HG02610 (cell line): ENCODE measurements around the gene PCLO.
"Not testable (repeated sequence)": the region's sequence is repeated elsewhere in the genome, so short reads cannot be mapped to it uniquely, and the experiment has no call there.

Experiments used
- ATAC-seq: cut with Tn5 transposase; IDR thresholded peaks from one replicate; pipeline ENCODE4 v1.9.1; 2021; ENCODE audit warnings: mild to moderate bottlenecking, moderate library complexity; ENCODE audit not compliant: unreplicated experiment

Gene PCLO

DNA sequence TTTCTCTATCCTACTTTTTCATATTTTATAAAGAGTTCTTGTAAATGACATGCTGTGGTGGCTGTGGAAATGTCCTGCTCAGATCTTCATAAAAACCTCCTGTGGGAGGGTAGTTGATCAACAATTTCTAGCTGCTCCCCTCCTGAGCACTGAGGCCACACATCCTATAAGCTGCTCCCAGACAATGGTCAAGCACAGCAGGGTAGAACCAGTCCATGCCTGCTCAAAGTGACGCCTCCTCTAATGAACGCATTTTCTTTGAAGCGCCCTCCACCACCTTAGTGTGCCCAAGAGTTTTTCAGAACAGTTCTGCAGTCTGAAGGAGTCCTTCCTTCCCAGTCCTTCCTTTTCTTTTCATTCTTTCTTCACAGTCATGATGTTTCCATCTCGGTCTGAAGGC lies 420.5 kb downstream of the PCLO start:
- no peak for ATAC-seq

DNA sequence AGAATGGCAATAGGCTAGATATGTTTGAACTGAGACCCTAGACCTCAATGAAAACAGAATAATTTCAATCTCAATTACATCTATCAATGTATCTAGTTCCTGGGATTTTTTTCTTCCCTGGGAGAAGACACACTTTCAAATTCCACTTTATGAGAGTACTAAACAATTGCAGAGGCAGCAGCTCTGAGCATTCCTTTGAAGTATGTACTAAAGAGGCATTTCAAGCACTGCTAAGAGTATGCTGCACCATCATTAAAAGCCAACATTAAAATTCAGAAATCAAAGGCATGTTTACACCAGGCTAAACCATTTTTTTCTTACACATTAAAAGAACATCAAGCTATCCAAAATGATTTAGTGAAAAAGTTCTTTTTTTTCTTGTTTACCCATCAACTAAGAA lies 421.2 kb downstream of the PCLO start:
- no peak for ATAC-seq

DNA sequence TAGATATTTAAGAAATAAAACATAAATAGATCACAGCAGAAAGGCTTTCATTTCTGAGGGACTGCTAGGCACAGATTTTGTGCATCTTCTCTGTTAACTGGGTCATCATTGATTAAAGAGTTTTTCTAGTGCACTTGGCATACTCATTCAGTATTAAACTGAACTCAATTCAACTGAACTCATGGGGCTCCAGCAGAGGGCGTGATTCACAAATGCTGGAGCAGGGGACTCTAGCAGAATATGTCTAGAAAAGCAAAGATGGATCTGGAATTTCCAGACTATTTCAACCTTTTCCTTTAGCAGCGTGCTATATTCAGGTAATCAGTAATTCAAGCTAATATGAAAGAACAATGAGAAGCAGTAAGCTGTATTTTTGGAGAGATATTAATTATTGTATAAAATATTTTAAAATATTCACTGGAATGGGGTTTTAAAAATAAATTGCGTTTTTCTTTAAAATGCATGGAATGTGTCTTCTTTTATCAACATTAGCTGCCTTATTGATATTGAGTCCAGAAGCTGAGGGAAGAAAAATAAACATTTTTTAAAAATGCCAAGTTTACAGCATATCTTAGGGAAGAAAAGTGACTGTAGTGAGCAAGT lies 422.3 kb downstream of the PCLO start:
- ATAC-seq: no peak

DNA sequence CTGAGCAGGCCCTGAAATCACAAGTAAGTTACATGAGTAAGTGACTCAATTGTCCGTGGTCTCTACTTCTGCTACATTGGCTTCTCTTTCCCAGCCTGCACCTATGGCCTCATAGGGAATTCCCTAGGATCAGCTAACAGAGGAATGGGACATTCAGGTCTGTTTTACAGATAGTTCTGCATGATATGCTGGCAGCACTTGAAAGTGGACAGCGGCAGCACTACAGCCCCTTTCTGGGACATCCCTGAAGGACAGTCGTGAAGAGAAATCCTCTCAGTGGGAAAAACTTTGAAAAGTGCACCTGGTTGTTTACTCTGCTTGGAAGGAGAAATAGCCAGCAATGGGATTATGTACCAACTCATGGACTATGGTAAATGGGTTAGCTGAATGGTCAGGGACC lies 426.1 kb downstream of the PCLO start:
- no peak for ATAC-seq

DNA sequence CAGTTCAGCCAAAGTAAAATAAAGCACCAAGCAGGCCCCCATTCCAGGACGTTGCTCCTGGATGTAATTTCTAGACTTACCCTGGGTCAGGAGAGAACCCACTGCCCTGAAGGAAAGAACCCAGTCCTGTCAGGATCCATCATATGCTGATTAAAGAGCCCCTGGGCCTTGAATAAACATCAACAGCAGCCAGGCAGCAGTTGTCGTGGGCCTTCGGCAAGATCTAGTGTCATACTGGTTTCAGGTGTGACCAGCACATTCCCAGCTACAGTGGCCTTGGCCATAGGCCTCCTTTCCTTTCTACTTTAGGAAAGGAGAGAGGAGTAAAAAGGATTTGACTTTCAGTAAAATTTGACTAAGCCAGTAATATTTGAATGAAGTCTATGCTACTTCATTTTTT lies 430.0 kb downstream of the PCLO start:
- no peak for ATAC-seq

DNA sequence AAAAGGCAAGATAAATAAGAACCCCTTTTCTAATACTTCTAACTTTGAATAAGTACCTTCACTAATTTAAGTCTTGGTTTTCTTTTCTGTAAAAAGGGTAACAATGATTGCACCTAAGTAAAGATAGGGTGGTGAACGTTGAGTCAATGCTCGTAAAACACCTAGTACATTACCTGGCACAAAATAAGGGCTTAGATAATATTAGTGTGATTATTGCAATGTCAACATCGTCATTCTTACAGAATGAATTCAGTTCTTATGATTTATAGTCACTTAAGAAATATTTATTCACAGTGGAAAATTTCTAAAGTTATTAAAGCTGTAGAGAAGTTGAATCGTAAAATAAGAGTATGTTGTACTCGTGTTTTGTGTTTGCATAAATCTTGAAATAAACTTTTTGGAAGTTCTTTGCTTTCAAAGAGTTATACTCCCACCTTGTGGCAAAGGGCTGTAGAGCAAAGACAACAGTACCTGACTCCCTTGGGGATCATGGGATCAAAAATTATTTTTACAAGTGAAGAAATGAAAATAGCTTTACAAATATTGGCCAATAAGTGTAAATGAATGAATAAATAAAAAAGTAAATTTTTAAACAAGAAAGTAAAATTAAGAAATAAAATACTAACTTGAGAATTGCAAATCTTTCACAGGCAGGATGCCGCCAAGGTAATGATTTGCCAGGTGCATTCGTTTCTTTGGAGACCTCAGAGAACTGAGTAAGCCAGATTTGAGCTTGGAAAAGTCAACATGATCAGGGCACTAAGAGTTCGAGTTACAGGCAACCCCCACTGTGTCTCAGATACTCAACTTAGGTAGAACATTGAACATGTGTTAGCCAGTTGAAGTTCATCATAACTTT lies 433.3 kb downstream of the PCLO start:
- ATAC-seq: no peak

DNA sequence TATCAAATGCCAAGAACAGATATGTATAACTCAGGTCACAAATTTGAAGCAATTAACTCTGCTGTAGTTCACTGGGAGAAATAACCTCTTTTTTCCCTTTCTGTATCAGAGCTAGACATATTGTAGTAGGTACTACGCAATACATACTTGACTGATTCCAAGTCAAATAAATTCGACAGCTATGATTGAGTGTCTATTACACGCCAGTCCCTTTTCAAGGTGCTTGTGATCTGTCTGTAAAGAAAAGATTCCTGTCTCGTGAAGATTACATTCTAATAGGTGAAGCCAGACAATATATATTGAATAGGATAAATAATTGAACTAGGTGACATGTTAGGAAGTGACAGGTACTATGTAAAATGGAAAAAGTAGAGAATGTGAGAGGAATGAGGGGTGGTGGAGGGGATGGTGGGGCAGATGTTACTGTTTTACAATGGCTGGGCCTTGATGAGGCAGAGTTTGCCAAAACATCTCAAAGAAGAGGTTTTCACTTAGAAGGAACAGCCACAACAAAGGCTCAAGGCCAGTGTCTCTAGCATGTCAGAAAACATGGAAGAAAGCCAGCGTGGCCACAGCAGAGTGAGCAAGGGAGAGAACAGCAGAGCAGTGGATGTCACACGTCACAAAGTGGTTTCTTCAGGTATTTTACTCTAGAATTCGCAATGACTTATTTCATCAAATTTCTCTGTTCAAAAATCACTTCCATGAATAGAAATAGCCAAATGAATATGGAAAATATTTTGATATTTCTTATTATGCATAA lies 436.5 kb downstream of the PCLO start:
- ATAC-seq: no peak

DNA sequence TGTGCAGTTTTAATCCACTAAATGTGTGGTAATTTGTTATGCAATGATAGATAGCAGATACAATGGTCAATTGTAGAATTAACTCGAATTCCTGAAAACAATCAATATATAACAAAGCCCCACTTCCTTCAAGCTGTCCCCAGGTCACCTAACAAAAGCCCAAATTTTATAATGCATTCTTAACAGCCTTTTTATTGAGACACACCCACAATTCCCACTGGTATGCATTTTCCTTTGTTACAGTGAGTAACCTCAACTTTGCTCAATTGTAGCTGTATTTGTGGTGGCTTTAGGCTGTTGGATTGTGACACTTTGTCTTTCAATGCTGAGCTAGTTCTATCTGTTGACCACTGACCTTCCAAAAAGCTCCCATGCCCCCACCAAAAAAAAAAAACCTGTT lies 439.3 kb downstream of the PCLO start:
- no peak for ATAC-seq

DNA sequence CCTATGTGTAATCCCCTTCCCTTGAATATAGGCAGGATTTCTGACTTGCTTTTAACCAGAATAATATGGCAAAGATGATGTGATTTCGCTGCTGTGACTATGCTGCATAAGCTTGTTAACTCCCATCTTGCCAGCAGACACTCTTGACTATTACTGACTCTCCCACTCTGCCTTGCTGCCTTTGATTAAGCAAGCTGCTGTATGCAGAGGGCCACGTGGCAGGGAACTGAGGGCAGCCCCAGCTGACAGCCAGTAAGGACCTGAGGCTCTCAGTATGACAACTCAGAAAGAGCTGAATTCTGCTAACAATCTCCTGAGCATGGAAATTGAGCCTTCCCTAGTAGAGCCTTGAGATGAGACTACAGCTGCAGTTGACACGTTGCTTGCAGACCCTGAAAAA lies 439.7 kb downstream of the PCLO start:
- no peak for ATAC-seq

DNA sequence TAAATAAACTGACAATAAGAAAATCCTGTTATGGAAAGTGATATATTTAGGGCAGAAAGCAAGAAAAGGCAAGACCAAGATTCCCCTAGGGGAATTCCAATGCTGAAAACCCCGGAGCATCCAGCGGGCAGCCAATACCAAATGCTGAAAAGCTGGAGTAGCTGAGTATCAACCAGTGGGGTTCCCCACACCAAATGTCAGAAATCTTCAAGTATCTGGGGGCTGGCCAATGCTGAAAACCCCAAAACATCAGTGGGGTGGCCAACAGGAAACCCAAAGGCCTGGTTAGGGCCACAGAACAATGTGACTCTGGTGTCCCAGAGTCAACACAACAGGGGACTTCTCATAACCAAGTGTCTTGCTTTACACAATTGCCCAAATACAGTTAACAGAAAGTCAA lies 447.3 kb downstream of the PCLO start:
- ATAC-seq: no peak

DNA sequence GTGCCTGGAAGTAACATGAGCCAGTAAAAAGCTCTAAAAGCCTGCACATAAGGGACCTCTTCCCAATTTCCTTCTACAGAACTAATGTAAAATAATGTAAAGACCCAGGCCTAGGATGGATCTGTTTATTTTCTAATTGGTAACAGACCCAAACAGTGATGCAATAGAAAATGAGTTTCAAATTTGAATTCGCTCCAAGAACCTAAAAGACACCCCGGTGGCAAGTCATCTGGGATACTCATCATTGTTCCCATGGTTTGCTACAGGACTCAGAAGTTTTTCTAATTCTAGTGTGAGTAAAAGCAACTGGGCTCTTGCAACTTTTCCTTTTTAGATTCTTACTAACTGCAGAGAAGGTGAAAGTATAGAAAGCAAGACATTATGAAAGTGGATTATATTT lies 447.8 kb downstream of the PCLO start:
- no peak for ATAC-seq

DNA sequence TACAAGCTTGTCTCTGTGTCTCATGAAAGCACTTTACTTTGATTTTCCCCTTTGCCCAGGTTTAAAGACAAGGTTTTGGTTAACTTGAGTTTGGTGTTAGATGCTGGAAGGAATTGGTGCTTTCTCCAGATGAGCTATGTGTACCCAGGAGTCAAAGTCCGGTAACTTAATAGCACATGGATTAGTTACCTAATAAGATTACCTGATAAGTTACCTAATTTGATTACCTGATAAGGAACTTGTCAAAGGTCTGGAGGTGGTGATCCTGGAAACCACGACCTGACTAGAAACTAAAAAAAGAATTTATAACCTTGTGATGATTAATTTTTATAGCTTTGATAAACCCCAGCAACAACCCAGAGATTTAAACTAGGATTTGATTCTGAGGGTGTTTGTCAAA lies 449.2 kb downstream of the PCLO start:
- no peak for ATAC-seq

DNA sequence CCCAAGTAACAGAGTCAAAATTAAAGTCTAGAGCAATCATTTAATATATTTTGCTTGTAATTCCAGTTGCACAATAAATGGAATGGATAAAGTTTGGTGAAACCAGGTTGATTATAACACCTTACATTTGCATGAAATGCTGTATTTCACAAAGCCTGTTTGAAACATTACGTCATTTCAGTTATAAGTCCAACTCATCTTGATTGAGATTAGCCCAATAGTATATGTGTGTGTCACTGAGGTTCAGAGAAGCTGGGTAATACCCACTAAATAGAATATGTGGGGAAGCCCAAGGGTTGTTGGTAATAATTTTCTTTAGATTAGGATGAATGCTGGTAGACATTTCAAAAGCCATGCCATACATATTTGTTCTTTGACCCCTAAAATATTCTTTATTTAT lies 456.3 kb downstream of the PCLO start:
- ATAC-seq: not testable (repeated sequence)

DNA sequence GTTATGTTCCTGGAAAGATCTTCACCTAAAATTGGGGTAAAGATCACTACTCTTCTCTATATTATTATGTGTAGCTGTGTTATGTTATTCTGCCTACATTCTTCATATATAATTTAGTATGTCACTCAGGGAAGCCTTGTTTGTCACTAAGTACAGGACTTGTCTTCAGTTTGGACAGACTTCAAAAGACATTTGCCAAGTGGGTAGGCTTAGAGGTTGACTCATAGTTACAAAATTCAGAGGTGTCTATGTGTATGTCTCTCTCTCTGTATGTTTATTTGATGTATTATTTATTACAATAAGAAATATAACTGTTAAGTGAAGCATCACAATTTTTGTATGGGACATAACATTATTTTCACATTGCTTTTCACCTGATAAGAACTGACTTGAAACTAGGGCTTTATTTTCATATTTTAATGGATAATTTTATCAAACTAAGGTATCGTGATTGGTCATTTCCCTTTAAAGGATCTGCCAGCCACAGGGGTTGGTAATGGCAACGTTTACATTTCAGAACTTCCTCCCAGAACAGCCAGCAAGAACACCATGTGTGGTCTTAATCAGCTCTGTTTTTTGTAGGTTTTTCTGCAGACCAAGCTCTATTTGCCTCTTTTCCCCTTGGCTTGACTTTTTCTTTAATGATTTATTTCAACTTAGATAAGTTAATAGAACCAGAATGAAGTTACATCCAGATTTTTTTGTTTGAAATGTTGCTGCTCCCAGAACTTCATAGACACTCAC lies 457.0 kb downstream of the PCLO start:
- ATAC-seq: no peak

DNA sequence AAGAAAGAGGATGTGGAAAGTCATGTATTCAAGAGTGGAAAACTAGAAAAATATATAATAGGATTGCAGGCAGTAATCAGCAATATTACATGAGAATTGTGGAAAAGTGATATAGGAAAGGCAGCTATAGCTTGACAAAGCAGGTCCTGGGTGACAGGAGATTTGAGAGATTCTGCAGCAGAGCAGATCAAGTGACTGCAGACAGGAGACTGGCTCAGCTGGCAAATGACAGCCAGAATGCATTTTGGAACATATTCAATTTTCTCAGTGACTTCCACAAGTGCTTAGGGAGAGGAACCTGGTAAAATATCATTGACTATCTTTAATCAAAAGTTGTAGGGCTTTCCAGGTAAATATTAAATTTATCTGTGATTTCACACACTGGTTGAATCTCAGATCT lies 458.6 kb downstream of the PCLO start:
- ATAC-seq: no peak
